HG02840 (cell line): ENCODE results near the gene ZNF91.
A peak's percentile ranks its signal among the peaks of the same experiment; 100 is the strongest.
"Not testable (repeated sequence)": the region's sequence is repeated elsewhere in the genome, so short reads cannot be mapped to it uniquely, and the experiment has no call there.

Source experiments
- ATAC-seq: cut with Tn5 transposase; IDR thresholded peaks from one replicate; pipeline ENCODE4 v1.9.1; 2021; ENCODE audit warnings: mild to moderate bottlenecking, moderate library complexity, moderate number of reproducible peaks; ENCODE audit not compliant: unreplicated experiment, low FRiP score

Gene ZNF91

DNA sequence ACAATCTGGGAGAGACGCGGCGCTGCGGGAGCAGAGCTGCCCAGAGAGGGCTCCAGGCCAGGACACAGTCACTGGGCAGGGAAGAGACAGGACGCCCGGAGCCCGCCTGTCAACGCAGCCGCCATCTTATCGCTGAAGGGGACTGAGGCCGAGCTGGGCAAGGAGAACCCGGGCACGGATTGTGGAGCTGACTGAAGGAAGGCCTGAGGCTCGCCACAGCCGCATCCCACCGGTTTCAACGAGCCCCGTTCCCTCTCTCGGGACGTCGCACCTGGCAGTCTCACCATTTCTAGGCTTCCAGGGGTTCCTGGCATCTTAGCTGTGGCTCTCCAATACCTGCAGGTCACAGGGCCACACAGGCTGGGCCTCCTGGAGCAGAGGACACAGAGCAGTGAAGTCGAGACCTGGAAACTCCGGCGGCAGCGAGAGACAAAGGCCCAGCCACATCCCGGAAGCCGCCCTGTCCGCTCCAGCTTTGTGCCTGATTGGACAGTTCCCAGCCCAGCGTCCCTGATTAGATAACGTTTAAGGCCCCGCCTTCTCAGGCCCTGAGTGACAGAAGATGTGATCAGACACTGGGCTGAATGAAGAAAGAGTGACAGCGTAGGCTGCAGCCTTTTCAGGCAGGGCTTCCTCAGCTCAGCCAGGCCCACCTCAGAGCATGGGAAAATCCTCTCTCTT lies at the start of gene ZNF91:
Gene ZNF91, minus strand, starts transcription at position 431 of the 681 bp plus-strand sequence. Its CDS starts 117 bp downstream, at position 314.
- ATAC-seq, result peak; percentile 97

DNA sequence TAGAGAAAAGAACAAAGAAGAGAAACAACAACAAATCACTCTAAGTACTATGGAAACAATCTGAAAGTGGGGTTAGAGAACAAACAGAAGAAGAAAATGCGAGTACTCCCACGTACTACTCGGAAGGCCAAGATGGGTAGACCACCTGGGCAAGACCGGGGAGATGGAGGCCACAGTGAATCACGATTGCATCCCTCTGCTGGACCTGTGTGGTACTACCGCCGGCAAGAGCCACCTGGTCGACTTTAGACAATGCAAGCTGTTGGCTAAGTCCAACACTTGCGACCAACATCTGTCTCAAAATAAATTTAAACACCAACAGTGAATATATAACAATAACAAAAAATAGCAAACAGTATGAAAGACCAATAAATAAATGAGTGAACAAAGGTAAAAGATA lies 45.5 kb upstream of the ZNF91 start:
- ATAC-seq, result no peak

DNA sequence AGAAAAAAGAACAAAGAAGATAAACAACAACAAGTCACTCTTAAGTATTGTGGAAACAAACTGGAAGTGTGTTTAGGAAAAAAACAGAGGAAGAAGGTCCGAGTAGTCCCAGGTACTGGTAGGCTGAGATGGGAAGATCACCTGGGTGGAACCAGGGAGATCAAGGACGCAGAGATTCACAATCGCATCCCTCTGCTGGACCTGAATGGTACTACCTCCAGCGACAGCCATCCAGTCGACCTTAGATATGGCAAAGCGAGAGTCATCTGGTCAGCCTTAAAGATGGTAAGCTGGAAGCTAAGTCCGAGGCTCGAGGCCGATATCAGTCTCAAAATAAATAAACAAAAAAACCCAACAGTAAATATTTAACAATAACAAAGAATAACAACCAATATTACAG lies 44.9 kb upstream of the ZNF91 start:
- no peak for ATAC-seq

DNA sequence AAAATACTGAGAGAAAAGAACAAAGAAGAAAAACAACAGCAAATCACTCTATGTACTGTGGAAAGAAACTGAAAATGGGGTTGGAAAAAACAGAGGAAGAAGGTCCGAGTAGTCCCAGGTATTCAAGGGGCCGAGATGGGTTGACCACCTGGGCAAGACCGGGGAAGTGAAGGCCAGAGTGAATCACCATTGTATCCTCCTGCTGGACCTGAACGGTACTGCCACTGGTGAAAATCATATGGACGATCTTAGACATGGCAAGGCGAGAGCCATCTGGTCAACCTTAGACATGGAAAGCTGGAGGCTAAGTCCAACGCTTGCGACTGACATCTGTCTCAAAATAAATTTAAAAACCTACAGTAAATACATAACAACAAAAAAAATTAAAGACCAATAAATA lies 44.4 kb upstream of the ZNF91 start:
- ATAC-seq, result no peak

DNA sequence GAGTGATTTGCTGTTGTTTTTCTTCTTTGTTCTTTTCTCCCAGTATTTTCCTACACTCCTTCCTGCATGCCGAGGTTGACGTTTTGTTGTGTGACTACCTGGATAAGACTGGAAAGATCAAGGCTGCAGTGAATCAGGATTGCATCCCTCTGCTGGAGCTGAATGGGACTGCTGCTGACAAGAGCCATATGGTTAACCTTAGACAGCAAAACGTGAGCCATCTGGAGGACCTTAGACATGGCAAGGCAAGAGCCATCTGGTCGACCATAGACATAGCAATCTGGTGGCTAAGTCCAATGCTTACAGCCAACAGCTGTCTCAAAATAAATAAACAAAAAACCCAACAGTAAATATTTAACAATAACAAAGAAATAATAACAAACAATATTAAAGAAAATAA lies 42.6 kb upstream of the ZNF91 start:
- ATAC-seq, result no peak

DNA sequence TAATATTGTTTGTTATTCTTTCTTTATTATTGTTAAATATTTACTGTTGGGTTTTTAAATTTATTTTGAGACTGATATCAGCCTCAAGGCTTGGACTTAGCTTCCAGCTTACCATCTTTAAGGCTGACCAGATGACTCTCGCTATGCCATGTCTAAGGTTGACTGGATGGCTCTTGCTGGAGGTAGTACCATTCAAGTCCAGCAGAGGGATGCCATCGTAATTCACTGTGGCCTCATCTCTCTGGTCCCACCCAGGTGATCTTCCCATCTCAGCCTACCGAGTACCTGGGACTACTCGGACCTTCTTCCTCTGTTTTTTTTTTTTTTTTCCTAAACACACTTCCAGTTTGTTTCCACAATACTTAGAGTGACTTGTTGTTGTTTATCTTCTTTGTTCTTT lies 41.7 kb upstream of the ZNF91 start:
- no peak for ATAC-seq

DNA sequence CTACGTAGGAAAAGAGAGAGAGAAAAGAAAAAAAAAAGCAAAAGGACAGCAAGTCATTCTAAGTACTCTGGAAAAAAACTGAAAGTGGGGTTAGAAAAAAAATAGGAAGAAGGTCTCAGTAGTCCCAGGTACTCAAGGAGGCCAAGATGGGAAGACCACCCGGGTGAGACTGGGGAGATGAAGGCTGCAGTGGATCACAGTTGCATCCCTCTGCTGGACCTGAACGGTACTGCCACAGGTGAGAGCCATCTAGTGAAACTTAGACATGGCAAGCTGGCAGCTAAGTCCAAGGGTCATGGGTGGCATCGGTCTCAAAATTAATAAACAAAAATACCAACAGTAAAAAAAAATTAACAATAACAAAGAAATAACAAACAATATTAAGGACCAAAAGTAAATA lies 41.0 kb upstream of the ZNF91 start:
- ATAC-seq, result no peak

DNA sequence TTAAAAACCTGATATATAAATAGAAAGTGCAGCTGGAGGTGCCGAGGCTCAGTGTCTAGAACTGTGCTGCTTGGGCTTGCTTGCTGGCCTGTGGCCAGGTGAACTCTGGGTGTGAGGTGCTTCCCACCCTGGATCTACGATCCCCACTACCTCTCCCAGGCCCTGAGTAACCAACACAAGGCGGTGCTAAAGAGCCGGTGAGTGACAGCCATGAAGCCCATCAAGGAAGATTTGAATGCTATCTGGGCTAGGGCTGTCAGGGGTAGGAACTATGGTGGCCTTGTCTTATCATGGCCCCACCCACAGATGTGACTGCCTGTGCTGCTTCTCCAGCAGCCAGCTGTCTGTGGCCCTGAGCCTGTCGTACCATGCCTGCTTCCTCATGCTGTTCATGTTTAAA lies 25.6 kb upstream of the ZNF91 start:
- no peak for ATAC-seq

DNA sequence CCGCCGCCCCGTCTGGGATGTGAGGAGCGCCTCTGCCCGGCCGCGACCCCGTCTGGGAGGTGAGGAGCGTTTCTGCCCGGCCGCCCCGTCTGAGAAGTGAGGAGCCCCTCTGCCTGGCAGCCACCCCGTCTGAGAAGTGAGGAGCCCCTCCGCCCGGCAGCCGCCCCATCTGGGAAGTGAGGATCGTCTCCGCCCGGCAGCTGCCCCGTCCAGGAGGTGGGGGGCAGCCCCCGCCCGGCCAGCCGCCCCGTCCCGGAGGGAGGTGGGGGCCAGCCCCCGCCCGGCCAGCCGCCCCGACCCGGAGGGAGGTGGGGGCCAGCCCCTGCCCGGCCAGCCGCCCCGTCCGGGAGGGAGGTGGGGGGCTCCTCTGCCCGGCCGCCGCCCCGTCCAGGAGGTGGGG lies 24.0 kb upstream of the ZNF91 start:
- not testable (repeated sequence) for ATAC-seq

DNA sequence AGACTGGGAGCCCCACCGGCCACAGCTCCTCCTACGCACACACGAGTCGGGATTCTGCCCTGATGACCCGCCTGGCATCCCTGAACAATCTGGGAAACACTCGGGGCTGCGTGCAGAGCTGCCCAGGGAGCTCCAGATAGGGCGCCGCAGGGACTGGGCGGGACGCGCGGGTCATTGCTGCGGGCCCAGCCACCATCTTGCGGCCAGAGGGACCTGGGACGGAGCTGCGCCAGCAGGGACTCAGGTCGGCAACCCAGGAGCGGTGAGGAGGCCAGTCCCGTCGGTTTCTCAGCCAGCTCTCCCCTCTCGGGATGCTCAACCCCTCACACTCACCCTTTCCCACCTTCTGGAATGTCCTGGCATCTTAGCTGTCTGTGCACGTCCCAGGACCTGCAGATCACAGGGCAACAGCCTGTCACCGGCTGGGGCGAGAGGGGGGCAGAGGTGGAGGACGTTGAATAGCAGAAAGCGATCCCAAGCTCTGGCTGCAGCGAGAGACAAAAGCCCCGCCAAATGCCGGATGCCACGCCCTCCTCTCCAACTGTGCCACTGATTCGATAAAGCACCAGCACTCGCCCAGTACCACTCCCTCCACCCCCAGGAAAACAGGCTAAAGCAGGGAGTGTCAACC lies 20.4 kb upstream of the ZNF91 start:
- ATAC-seq, result no peak

DNA sequence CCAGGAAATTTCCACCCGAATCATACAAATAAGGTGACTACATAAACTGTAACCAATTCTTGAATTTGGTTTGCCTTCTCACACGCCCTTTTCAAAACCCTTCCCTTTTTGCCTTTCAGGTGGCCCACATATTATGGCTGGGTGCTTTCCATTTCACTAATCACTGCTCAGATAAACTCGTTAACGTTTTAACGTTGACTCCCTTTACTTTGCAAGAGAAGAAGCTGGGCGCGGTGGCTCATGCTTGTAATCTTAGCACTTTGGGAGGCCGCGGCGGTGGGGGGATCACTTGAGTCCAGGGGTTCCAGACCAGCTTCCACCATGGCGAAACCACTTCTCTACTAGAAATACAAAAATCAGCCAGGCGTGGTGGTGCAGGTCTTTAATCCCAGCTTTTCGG lies 19.8 kb upstream of the ZNF91 start:
- no peak for ATAC-seq

DNA sequence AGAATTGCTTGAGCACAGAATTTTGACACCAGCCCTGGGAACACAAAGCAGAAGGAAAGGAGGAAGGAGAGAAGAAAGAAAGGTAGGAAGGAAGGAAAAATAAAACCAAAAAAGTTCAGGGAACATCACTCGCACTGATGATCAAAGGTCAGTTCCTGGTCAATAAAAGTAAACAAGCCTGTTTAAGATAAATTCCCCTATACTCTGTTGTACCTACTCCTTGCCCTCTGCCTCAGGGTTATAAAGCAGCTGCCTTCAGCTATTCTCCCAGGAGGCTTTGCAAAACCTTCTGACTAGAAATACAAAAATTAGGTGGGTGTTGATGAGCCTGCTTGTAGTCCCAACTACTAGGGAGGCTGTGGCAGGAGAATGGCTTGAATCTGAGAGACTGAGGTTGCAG lies 14.9 kb upstream of the ZNF91 start:
- ATAC-seq, result no peak

DNA sequence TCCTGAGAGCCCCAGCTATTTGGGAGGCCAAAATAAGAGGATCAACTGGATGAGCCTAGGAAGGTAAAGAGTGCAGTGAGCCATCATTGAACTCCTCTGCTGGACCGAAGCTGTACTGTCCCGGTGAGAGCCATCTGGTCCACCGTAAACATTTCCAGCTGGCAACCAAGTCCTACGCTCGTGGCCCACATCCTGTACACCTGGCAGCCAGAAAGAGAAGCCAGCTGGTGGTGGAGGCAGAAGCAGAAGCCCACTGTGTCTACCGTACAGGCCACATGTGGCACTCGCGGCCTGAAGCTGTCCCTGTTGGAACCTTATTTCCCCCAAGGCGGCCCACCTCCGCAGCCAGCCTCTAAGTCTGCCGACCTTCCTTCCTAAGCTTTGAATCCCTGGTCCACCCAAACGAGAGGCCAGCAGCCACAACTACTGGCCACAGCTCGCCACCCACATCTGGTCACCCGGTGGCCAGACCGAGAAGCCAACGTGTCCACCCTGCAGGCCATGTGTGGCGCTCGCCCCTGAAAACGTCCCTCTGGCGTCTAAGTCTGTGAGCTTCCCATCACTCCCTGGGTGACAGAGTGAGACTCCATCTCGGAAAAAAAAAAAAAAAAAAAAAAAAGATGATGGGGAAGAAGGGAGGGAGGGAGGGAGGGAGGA lies 14.2 kb upstream of the ZNF91 start:
- ATAC-seq, result no peak

DNA sequence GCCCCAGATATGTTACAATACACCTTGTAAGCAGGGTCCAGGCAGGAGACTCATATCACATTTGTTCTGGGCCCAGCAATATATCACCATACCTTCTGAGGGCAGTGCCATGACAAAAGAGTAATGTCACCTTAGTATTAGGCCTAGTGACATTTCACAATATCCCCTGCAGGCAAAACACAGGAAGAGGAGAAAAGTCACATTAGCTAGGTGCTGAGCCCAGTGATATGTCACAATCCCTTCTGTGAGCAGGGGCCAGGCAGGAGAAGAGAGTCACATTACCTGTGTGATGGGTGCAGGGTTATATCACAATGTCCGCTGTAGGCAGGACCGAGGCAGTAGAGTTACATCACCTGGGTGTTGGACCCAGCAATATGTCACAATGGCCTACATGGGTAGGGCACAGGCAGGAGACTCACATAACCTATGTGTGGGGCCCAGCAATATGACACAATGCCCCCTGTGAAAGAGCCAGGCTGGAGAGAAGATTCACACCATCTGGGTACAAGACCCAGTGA lies 12.4 kb upstream of the ZNF91 start:
- ATAC-seq, result no peak

DNA sequence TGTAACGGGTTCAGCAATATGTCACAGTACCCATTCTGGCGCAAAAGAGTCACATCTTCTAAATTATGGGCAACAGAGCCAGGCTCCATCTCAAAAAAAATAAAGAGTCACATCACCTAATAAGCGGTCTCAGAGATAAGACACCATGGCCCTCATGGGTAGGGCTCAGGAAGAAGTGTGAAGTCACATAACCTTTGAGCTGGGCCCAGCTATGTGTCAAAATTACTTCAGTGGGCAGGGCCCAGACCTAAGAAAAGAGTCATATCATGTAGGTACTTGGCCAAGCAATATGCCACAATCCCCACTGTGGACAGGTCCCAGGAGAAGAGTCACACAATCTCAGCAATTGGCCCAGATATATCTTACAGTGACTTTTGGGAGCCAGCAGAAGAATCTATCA lies 11.4 kb upstream of the ZNF91 start:
- ATAC-seq, result no peak

DNA sequence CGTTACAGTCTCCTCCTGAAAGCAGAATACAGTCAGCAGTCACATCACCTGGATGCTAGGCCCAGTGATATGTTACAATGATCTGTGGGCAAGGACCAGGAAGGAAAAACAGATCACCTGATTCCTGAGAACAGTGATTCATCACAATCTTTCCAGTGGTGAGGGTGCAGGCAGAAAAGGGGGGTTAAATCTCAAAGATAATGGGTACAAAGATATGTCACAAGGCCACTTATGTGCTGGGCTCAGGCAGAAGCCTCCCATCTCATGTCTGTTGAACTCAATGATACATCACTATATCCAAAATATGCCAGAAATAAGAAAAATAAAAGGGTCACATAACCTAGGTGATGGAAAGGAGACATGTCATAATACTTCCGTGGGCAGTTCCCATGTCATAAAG lies 10.8 kb upstream of the ZNF91 start:
- no peak for ATAC-seq

DNA sequence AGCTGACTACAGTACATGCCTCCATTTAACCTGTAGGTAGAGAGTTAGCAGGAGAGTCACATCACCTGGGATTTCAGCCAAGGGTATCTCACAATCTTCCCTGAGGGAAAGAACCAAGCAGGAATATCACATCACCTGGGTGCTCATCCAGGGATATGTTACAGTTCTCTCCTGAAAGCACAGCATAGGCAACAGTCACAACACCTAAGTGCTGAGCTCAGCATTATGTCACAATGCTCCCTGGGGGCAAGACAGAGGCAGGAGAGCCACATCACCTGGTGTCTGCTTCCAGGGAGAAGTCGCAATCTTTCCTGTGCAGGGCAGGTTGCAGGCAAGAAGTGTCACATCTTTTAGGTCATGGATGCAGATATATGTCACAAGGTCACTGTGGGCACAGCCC lies 9.4 kb upstream of the ZNF91 start:
- ATAC-seq, result no peak

DNA sequence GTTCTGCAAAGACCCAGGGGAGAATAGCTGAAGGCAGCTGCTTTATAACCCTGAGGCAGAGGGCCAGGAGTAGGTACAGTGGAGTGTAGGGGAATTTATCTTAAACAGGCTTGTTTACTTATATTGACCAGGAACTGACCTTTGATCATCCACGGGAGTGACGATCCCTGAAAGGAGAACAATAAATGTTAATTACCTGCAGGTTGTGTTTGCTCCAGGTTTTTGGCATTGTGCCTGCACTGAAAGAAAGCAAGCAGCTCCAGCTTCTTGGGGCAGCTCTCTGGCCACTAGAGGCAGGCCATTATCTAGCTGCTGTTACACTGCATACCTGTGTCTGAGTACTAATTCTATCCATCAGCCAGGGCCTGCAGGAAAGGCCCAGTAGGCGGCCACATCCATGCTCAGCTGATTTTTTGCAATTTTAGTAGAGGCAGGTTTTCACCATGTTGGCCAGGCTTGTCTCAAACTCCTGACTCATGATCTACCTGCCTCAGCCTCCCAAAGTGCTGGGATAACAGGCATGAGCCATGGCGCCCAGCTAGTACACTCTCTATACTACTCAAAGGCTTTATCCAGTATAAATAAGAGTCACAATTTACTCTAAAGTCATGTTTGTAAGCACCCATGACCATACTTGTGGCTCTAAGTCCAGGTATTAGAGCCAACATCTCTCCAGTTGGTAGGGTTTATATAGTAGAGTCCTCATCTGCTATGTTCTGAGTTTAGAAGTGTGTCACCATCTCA lies 8.5 kb upstream of the ZNF91 start:
- ATAC-seq, result no peak

DNA sequence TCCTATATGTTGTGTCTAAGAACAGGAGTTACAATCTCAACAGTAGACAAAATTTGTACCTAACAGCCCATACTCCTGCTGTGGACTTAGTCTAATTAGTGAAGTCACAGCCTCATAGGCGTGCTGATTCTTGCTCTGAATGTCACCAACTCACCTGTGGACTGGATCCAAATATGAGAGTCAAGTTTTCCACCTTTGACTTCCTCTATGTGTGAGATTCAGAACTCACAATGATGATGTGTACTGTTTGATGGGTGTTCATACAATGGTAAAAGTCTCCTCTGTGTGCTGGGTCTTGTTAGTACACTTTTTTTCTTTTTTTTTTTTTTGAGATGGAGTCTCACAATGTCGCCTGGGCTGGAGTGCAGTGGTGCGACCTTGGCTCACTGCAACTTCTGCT lies 7.8 kb upstream of the ZNF91 start:
- no peak for ATAC-seq

DNA sequence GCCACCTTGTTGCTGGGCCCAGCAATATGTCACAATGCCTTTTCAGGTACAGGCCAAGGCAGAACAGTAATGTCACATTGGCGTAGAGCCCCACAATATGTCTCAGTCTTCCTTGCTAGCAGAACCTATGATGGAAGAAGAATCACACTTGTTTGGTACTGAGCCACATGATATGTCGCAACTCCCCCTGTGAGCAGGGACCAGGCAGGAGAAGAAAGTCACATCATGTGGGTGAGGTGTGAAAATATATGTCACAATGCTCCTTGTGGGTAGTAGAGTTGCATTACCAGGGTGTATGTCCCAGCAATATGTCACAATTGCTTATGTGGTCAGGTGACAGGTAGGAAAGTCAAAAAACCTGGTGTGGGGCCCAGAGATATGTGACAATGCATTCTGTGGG lies 7.1 kb upstream of the ZNF91 start:
- ATAC-seq, result no peak

DNA sequence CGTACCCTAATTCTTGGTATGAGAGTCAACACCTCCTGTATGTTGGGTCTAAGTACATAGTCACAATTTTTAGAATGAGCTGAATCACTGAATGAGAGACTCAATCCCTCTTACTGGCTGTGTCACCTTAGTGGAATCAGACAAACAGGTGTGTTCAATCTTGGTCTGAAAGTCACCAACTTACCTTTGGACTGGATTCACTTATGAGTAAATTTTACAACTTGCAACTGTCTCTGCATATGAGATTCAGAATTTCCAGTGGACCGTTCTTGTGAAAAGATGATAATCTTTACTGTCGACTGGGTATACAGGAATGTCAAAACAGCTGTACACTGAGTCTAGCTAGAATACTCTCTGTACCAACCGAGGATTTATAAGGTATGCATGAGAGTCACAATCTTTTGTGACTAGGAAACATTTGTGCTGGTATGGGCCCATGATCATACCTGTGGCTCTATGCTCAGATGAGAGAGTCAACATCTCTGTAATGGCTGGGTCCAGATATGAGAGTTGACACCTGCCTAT lies 5.9 kb upstream of the ZNF91 start:
- no peak for ATAC-seq
